Central memory CD8-positive, alpha-beta T cell (primary cell): ENCODE data around the gene C5AR2.
A peak's percentile ranks its signal among the peaks of the same experiment; 100 is the strongest.
"Not testable (repeated sequence)": the region's sequence is repeated elsewhere in the genome, so short reads cannot be mapped to it uniquely, and the experiment has no call there.

Source experiments
- ATAC-seq: fragments of 150-1000 bp; cut with Tn5 transposase; replicated peaks from 2 replicates; pipeline ENCODE4 v1.10.0; 2022; ENCODE audit warnings: mild to moderate bottlenecking, moderate FRiP score, moderate number of reproducible peaks; ENCODE audit not compliant: poor library complexity, severe bottlenecking; ENCODE audit errors: extremely low read depth
- DNase-seq, 2 donors: peaks; one replicate each; pipeline ENCODE4 v3.0.0; 2021; ENCODE audit warnings: low spot score in 2 of 2
- H3K27ac Mint-ChIP-seq: one replicate; pipeline ENCODE4 v1.8.0; 2022; ENCODE audit warnings: low read depth, mild to moderate bottlenecking, moderate library complexity, mixed read lengths
- H3K27me3 Mint-ChIP-seq: one replicate; pipeline ENCODE4 v1.8.0; 2022; ENCODE audit warnings: mixed read lengths
- H3K36me3 Mint-ChIP-seq: one replicate; pipeline ENCODE4 v1.8.0; 2022; ENCODE audit warnings: mild to moderate bottlenecking, moderate library complexity, mixed read lengths; ENCODE audit not compliant: insufficient read depth
- H3K4me1 Mint-ChIP-seq: one replicate; pipeline ENCODE4 v1.8.0; 2022; ENCODE audit warnings: mixed read lengths
- H3K4me3 Mint-ChIP-seq: one replicate; pipeline ENCODE4 v1.8.0; 2022; ENCODE audit warnings: mild to moderate bottlenecking, moderate library complexity, mixed read lengths
- H3K9me3 Mint-ChIP-seq: one replicate; pipeline ENCODE4 v1.8.0; 2022; ENCODE audit warnings: mixed read lengths

The C5AR2 gene

DNA sequence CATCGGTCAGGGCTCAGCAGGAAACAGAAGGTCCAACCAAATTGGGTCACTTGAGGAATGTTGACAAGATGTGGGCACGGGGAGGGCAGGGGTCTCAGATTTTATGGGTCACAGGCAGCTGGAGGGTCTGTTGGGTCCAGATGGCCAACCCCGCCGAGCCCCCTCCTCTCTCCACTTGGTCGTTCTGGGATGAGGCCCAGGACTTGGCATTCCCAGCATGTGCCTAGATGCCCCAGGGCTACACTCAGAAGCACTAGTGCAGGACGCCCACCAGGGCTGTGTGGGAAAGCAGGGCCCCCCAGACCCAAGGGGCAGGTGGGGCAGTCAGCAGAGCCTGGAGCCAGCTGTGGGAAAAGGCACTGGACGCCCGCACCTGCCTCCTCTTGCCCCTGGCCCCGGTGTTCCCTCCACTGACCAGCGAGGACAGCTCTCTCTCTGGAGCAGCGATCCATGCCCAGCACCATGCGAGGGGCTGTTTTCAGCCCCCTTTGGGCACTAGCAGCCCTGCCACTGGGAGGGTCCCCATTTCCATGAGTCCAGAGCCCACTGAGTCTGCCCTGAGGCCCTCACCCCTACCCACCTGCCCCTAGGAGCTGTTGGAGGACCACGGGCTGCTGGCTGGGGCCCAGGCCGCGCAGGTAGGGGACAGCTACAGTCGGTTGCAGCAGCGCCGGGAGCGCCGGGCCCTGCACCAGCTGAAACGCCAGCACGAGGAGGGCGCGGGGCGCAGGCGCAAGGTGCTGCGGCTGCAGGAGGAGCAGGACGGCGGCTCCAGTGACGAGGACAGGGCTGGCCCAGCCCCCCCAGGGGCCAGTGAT is 43.1 kb downstream of the C5AR2 start:
- DNase-seq: no peak
- H3K9me3 Mint-ChIP-seq: no peaks in the 10 kb centered on the region
- ATAC-seq: no peak
- H3K4me3 Mint-ChIP-seq: no peak overlapping the region
- H3K4me1 Mint-ChIP-seq: no peaks in the 10 kb centered on the region
- H3K27me3 Mint-ChIP-seq: no peaks in the 10 kb centered on the region
- no peak overlapping the region for H3K27ac Mint-ChIP-seq
- peaks cover 14% of the 10 kb centered on the region for H3K36me3 Mint-ChIP-seq

DNA sequence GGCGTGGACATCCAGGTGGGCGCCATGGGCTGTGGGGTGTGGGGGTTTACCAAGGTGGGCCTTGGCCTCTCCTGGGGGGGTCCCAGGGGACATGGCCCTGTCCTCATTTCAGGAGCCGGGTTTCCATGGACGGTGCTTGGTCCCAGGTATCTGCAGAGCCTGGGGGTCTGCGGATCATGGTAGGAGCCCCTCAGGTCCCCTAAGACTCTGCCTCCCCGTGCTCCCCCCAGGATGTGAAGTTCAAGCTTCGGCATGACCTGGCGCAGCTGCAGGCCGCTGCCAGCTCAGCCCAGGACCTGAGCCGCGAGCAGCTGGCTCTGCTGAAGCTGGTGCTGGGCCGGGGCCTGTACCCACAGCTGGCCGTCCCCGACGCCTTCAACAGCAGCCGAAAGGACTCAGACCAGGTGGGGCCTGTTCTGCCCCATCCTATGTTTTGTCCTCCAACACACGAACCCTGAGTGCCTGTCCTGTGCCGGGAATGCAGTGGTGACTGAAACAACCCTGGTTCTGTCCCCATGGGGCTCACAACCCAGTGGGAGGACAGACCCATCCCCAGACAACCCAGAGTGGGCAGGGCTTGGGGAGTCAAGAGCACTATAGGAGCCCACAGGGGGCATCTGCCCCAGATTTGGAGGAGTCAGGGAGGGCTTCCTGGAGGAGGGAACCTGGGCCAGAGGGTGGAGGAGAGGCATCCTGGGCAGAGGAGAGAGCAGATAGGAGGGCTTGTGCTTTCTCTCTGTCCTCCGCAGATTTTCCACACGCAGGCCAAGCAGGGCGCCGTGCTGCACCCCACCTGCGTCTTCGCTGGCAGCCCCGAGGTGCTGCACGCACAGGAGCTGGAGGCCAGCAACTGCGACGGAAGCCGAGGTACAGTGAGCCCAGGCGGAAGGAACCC is 44.0 kb downstream of the C5AR2 start:
- DNase-seq (no peak), ATAC-seq (no peak)
- H3K4me3 Mint-ChIP-seq: no peak overlapping the region
- H3K27ac Mint-ChIP-seq: no peak overlapping the region
- no peaks in the 10 kb centered on the region for H3K27me3 Mint-ChIP-seq
- peaks cover 10% of the 10 kb centered on the region for H3K36me3 Mint-ChIP-seq
- peaks cover 5% of the 10 kb centered on the region for H3K4me1 Mint-ChIP-seq
- no peaks in the 10 kb centered on the region for H3K9me3 Mint-ChIP-seq

DNA sequence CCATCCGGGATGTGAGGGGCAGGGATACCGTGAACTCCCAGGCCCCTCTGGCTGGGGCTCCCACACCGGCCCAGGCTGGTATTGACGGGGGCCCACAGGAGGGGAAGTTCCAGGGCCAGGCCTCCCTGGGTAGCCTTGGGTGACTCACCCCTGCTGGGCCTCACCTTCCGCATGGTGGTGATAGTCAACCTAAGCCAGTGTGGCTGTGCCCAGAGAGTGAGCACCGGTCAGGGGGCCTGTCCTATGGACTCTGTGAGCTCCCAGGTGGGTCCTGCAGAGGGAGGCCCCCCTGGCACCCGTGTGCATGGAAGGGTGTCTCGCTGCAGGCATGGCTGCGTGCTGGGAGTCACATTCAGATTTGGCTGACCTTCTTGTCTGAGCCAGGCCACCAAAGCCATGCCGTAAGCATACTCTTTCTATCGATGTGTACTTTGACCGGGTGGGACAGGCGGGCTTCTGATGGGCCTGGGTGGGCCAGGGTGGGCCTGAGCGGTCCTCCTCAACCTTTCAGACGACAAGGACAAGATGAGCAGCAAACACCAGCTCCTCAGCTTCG is 44.7 kb downstream of the C5AR2 start:
- H3K4me1 Mint-ChIP-seq: peaks cover 12% of the 10 kb centered on the region
- H3K36me3 Mint-ChIP-seq: peaks cover 14% of the 10 kb centered on the region
- H3K9me3 Mint-ChIP-seq: no peaks in the 10 kb centered on the region
- no peak overlapping the region for H3K4me3 Mint-ChIP-seq
- no peak overlapping the region for H3K27ac Mint-ChIP-seq
- DNase-seq (no peak), ATAC-seq (no peak)
- no peaks in the 10 kb centered on the region for H3K27me3 Mint-ChIP-seq

DNA sequence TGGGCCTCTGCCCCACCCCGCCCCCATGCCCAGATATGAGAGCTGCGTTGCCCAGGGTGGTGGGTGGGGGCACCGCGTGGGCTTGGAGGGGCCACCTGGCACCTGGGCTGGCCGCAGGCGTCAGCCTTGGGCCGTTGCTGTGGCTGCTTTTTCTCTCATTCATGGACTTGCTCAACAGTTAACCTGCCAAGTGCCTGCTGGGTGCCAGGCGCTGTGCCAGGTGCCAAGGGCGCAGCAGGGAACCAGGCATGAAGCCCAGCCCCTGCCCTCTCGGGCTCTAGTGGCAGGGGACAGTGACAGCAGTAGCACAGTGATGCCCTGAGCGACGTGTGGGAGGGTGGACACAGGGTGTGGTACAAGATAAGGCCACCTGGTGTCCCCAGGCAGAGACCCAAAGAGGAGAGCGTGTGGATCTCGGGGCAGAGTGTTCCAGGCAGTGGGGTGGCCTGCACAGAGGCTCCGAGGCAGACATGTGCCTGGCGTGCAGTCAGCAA is 45.3 kb downstream of the C5AR2 start:
- no peak for ATAC-seq
- no peak for DNase-seq
- Mint-ChIP-seq H3K4me3 (no peak overlapping the region), H3K27ac (peak overlapping the region; percentile 32), H3K4me1 (peaks cover 18% of the 10 kb centered on the region), H3K36me3 (peaks cover 14% of the 10 kb centered on the region), H3K9me3 (no peaks in the 10 kb centered on the region), H3K27me3 (no peaks in the 10 kb centered on the region)

DNA sequence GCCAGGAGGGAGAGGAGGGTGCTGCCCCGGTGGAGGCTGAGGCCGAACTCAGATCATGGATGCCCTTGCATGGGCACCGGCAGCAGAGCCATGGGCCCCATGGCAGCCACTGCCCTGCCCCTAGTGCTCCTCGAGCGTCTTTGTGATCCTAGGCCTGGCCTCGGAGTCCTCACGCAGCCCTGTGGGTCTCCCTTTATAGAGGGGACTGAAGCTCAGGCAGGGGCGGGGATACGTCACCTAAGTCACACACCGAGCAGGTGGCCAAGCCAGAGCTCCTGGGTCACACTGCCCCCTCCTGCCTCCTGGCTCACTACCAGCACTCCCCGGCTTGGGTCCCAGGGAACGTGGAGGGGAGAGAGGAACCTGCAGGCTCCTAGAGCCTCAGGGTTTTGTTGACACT is 45.8 kb downstream of the C5AR2 start:
- Mint-ChIP-seq H3K27ac (no peak overlapping the region), H3K36me3 (peaks cover 14% of the 10 kb centered on the region), H3K4me1 (peaks cover 22% of the 10 kb centered on the region), H3K27me3 (no peaks in the 10 kb centered on the region), H3K4me3 (no peak overlapping the region), H3K9me3 (no peaks in the 10 kb centered on the region)
- no peak for ATAC-seq
- no peak for DNase-seq

DNA sequence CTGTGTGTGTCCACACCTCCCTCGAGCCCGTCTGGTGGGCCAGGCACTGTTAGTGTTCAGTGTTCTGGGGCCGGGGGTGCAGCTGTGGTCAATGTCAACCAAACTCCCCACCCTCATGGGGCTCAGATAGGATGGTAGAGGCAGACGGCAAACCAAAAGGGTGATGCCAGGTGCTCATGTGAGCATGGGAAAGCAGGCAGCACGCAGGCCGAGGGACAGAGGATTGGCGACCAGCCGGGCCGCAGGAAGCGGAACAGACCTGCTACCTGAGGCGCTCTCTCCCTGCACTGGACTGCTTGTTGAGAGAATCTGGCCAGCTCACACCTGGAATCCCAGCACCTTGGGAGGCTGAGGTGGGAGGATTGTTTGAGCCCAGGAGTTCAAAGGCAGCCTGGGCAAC is 46.3 kb downstream of the C5AR2 start:
- no peaks in the 10 kb centered on the region for H3K9me3 Mint-ChIP-seq
- peaks cover 26% of the 10 kb centered on the region for H3K4me1 Mint-ChIP-seq
- ATAC-seq: no peak
- H3K27ac Mint-ChIP-seq: no peak overlapping the region
- no peak overlapping the region for H3K4me3 Mint-ChIP-seq
- no peaks in the 10 kb centered on the region for H3K27me3 Mint-ChIP-seq
- peaks cover 14% of the 10 kb centered on the region for H3K36me3 Mint-ChIP-seq
- DNase-seq: no peak

DNA sequence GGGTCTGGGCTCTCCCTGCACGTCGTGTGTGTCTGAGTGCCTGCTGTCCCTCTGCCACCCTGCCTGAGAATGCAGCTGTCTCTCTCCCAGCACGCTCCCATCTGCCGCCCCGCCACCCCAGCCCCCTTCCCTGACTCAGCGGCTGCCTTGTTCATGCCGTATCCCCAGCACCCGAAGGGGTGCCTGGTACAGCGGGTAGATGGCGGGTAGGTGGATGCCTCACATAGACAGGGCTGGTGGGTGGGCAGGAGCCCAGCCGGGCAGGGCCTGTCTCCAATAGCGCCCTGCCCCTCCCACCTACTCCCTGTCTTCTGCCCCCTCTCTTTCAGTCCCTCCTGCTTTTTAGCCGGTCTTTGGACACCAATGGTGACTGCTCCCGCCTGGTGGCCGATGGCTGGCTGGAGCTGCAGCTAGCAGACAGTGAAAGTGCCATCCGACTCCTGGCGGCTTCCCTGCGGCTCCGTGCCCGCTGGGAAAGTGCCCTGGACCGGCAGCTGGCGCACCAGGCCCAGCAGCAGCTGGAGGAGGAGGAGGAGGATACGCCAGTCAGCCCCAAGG is 47.5 kb downstream of the C5AR2 start:
- Mint-ChIP-seq H3K4me1 (peaks cover 30% of the 10 kb centered on the region), H3K36me3 (peaks cover 11% of the 10 kb centered on the region)

DNA sequence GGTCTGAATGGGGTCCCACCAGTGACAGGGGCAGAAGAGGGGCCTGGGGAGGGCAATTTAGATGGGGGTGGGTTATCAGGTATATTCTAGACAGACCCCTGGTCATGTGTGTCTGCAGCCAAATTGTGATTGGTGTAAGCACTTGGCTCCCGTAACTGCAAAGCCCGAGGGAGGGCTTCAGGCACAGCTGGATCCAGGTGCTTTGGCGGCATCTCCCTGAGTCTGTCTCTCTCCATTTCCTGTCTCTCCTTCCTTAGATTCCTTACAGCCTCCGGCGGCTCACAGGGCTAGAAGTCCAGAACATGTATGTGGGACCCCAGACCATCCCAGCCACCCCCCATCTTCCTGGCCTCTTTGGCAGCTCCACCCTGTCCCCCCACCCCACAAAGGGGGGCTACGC is 48.6 kb downstream of the C5AR2 start:
- Mint-ChIP-seq H3K27ac (peak overlapping the region; percentile 97), H3K27me3 (no peaks in the 10 kb centered on the region), H3K4me1 (peaks cover 30% of the 10 kb centered on the region), H3K36me3 (peaks cover 8% of the 10 kb centered on the region), H3K4me3 (no peak overlapping the region), H3K9me3 (no peaks in the 10 kb centered on the region)
- DNase-seq: no peak
- ATAC-seq: no peak

More for the DNA sequence above, 47.5 kb downstream of the C5AR2 start:
- no peaks in the 10 kb centered on the region for H3K27me3 Mint-ChIP-seq
- ATAC-seq: no peak
- H3K9me3 Mint-ChIP-seq: no peaks in the 10 kb centered on the region
- DNase-seq: no peak
- no peak overlapping the region for H3K4me3 Mint-ChIP-seq
- no peak overlapping the region for H3K27ac Mint-ChIP-seq

DNA sequence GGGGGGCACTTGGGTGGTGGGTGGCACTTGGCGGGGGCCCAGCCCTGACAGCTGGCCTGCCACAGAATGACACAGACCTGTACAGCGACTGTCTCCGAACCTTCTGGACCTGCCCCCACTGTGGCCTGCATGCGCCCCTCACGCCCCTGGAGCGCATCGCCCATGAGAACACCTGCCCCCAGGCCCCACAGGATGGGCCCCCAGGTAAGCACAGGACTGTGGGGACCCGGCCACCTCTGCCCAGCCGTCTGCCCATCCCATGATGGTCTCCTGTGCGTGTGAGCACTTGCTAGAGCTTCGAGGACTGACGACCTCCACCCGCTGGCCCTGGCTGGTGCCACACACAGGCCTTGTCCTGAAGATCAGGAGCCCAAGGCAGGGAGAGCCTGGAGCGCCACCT is 49.1 kb downstream of the C5AR2 start:
- Mint-ChIP-seq H3K9me3 (no peaks in the 10 kb centered on the region), H3K27ac (peak overlapping the region; percentile 97), H3K4me3 (peak overlapping the region; percentile 59), H3K4me1 (peaks cover 30% of the 10 kb centered on the region), H3K27me3 (no peaks in the 10 kb centered on the region), H3K36me3 (peaks cover 8% of the 10 kb centered on the region)
- ATAC-seq (no peak), DNase-seq (no peak)

DNA sequence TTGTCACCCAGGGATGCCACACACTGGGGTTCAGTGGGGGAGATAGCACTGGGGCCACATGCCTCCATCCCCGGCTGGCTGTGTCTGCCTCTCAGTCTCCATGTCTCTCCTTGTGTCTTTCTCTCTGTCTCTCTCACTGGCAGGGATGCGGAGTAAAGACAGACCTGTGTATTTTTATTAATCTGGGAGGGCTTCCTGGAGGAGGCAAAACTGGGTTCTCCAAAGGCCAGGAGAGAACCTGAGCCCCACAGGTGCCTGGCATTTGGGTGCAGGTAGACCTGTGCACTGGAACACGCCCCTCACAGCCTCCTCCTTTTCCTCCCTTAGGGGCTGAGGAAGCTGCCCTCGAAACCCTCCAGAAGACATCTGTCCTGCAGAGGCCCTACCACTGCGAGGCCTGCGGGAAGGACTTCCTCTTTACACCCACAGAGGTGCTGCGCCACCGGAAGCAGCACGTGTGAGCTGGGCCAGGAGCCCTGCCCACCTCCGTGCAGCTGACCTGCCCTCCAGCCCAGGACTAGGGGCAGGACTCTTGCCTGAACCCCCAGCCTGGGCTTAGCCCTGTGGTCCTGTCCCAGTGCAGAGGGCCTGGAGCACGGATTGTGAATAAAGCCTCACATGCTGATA is 49.8 kb downstream of the C5AR2 start:
- Mint-ChIP-seq H3K4me3 (peak overlapping the region; percentile 59), H3K27ac (peak overlapping the region; percentile 97), H3K4me1 (peaks cover 30% of the 10 kb centered on the region), H3K27me3 (no peaks in the 10 kb centered on the region), H3K36me3 (peaks cover 8% of the 10 kb centered on the region), H3K9me3 (no peaks in the 10 kb centered on the region)
- DNase-seq: peak; percentile 21 to 24
- ATAC-seq: peak; percentile 80

DNA sequence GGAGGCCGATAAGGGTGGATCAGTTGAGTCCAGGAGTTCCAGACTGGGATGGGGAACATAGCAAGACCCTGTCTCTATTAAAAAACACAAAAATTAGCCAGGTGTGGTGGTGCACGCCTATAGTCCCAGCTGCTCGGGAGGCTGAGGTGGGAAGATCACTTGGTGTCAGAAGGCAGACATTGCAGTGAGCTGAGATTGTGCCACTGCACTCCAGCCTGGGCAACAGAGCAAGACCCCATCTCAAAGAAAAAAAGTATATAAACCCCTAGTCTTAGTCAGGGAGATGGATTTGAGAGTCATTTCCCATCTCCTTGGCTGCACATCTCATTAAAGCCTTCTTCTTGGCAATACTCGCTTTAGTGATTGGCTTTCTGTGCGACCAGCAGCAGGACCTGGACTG is 51.9 kb downstream of the C5AR2 start:
- not testable (repeated sequence) for DNase-seq, H3K27me3 Mint-ChIP-seq, ATAC-seq, H3K9me3 Mint-ChIP-seq, H3K27ac Mint-ChIP-seq, H3K36me3 Mint-ChIP-seq, H3K4me3 Mint-ChIP-seq
- H3K4me1 Mint-ChIP-seq: peaks cover 30% of the 10 kb centered on the region

DNA sequence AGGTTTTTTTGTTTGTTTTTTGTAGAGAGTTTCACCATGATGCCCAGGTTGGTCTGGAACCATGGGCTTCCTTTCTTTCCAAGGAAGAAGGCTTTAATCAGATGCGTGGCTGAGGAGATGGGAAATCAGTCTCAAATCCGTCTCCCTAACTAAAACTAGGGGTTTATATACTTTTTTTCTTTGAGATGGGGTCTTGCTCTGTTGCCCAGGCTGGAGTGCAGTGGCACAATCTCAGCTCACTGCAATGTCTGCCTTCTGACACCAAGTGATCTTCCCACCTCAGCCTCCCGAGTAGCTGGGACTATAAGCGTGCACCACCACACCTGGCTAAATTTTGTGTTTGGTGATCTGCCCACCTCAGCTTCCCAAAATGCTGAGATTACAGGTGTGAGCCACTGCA is 52.6 kb downstream of the C5AR2 start:
- H3K27ac Mint-ChIP-seq, H3K27me3 Mint-ChIP-seq, H3K36me3 Mint-ChIP-seq, ATAC-seq, H3K9me3 Mint-ChIP-seq, H3K4me3 Mint-ChIP-seq, DNase-seq: not testable (repeated sequence)
- peaks cover 30% of the 10 kb centered on the region for H3K4me1 Mint-ChIP-seq
